ENCODE results near the gene PLLP.

DNA sequence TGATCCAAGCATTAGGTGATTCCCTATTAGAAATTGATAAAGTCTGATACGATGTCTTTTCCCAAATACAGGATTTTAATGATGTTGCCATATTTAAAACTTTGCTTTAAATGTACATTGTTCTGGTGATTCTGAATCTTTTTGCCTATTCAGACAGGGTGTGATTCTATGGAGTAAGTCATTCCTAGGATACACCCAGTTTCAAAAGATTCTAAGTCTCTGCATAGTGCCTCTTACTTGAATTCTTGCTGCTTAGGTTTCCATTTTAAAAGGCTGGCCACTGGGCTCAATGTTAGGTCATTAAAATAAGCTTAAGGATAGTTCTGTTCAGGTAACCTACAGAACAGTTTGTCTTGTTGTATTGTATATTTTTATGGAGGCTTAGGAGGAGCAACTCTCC lies 61.4 kb downstream of the PLLP start:
- TF ChIP-seq MAFG (tag; conservative IDR thresholded peaks at IDR 0.05), result no peak
- TF ChIP-seq FOXP1 (CRISPR knock-in tag; IDR thresholded peaks at IDR 0.05), result no peak
- TF ChIP-seq, protein P1, sequence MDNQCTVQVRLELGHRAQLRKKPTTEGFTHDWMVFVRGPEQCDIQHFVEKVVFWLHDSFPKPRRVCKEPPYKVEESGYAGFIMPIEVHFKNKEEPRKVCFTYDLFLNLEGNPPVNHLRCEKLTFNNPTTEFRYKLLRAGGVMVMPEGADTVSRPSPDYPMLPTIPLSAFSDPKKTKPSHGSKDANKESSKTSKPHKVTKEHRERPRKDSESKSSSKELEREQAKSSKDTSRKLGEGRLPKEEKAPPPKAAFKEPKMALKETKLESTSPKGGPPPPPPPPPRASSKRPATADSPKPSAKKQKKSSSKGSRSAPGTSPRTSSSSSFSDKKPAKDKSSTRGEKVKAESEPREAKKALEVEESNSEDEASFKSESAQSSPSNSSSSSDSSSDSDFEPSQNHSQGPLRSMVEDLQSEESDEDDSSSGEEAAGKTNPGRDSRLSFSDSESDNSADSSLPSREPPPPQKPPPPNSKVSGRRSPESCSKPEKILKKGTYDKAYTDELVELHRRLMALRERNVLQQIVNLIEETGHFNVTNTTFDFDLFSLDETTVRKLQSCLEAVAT (IDR thresholded peaks at IDR 0.05), result no peak
- no peak for TF ChIP-seq TFE3 (CRISPR knock-in tag; IDR thresholded peaks at IDR 0.05)
- no peak for TF ChIP-seq CHD2 (IDR thresholded peaks at IDR 0.05; ENCODE audit: low read depth, low read length)
- no peak for TF ChIP-seq EZH2 (IDR thresholded peaks at IDR 0.05; ENCODE audit: borderline replicate concordance, low read depth, low read length)
- TF ChIP-seq CBX3 (IDR thresholded peaks at IDR 0.05; ENCODE audit: borderline replicate concordance in 1 of 2, low read length in 2 of 2), result no peak
- TF ChIP-seq RCOR1 (IDR thresholded peaks at IDR 0.05; ENCODE audit: borderline replicate concordance in 1 of 2, low read depth in 2 of 2, low read length in 2 of 2), result no peak
- TF ChIP-seq JUN (IDR thresholded peaks at IDR 0.05; ENCODE audit: borderline replicate concordance, low read depth, low read length), result no peak
- no peak for TF ChIP-seq JUN (CRISPR knock-in tag; IDR thresholded peaks at IDR 0.05; ENCODE audit: borderline replicate concordance)

All from K562 (cell line).